HepG2 (cell line): ENCODE results near the gene SH3BP2. TPM values are rescaled to one million over a fixed set of nuclear protein-coding genes. Genes with fewer than 3 reads are reported as not detected.

Source experiments
- ARNTL ChIP-seq: sonication (generic); formaldehyde crosslinking; IDR thresholded peaks from 2 replicates; pipeline ENCODE4 v1.4.0; 2020; ENCODE audit warnings: mild to moderate bottlenecking, missing genetic modification reagents
- ATF7-NPFF ChIP-seq: sonication (generic); formaldehyde crosslinking; IDR thresholded peaks from 2 replicates; pipeline ENCODE4 v1.8.1; 2023; ENCODE audit warnings: mild to moderate bottlenecking, low read depth, missing genetic modification reagents, moderate library complexity
- CSRNP1 ChIP-seq: sonication (generic); formaldehyde crosslinking; IDR thresholded peaks from 2 replicates; pipeline ENCODE4 v1.8.1; 2023; ENCODE audit warnings: mild to moderate bottlenecking, missing genetic modification reagents
- HNF4A ChIP-seq: sonication (generic); formaldehyde crosslinking; IDR thresholded peaks from 2 replicates; pipeline ENCODE4 v1.4.0; 2020; ENCODE audit warnings: missing genetic modification reagents
- KDM6A ChIP-seq: IDR thresholded peaks from 2 replicates; pipeline ENCODE4 v1.6.1; 2016; ENCODE audit warnings: low read depth
- MED13 ChIP-seq: sonication (generic); formaldehyde crosslinking; IDR thresholded peaks from 2 replicates; pipeline ENCODE4 v1.5.0; 2020; ENCODE audit warnings: missing genetic modification reagents
- NCOA2 ChIP-seq: sonication (generic); formaldehyde crosslinking; IDR thresholded peaks from 2 replicates; pipeline ENCODE4 v1.8.0; 2022; ENCODE audit warnings: inconsistent platforms
- NONO ChIP-seq, 2 experiments: fragments of 450-650 bp in 1 of 2; sonication (generic) in 1 of 2; formaldehyde crosslinking in 1 of 2; IDR thresholded peaks in 1 of 2; conservative IDR thresholded peaks in 1 of 2; 2 replicates each; pipeline versions ENCODE4 v1.6.1 to v1.8.0; 2017 to 2022; ENCODE audit warnings: mild to moderate bottlenecking in 1 of 2, missing genetic modification reagents in 1 of 2, moderate library complexity in 1 of 2
- PAF1 ChIP-seq: IDR thresholded peaks from 2 replicates; pipeline ENCODE4 v1.6.1; 2016; ENCODE audit warnings: missing genetic modification reagents, missing compliant biosample characterization
- SIN3A ChIP-seq: IDR thresholded peaks from 2 replicates; pipeline ENCODE4 v1.6.1; 2011; ENCODE audit warnings: low read depth, mild to moderate bottlenecking, control low read depth, low read length, borderline replicate concordance
- SRSF1 ChIP-seq: fragments of 200-400 bp; formaldehyde crosslinking; optimal IDR thresholded peaks from 2 replicates; pipeline ENCODE3; 2017; ENCODE audit warnings: mild to moderate bottlenecking, low read depth, low read length, moderate library complexity
- ZNF253 ChIP-seq: sonication (generic); formaldehyde crosslinking; IDR thresholded peaks from 2 replicates; pipeline ENCODE4 v1.8.0; 2022; ENCODE audit warnings: mild to moderate bottlenecking, missing genetic modification reagents, borderline replicate concordance
- ZNF275 ChIP-seq: sonication (generic); formaldehyde crosslinking; IDR thresholded peaks from 2 replicates; pipeline ENCODE4 v1.8.0; 2022; ENCODE audit warnings: missing genetic modification reagents, mild to moderate bottlenecking, inconsistent platforms, borderline replicate concordance
- ZNF644 ChIP-seq: IDR thresholded peaks from 2 replicates; pipeline ENCODE4 v1.6.1; 2016; ENCODE audit warnings: low read depth
- ZNF710 ChIP-seq: sonication (generic); formaldehyde crosslinking; IDR thresholded peaks from 2 replicates; pipeline ENCODE4 v1.5.0; 2020; ENCODE audit warnings: mild to moderate bottlenecking, missing genetic modification reagents, borderline replicate concordance
- ZNF766 ChIP-seq: sonication (generic); formaldehyde crosslinking; IDR thresholded peaks from 2 replicates; pipeline ENCODE4 v1.5.0; 2020; ENCODE audit warnings: missing genetic modification reagents, borderline replicate concordance
- ZNF891 ChIP-seq: sonication (generic); formaldehyde crosslinking; IDR thresholded peaks from 2 replicates; pipeline ENCODE4 v1.5.0; 2020; ENCODE audit warnings: mild to moderate bottlenecking, missing genetic modification reagents
- polyA plus RNA-seq, 8 experiments: library from polyadenylated mRNA; depleted of rRNA in 3 of 8; stranded (reverse) in 7 of 8; unstranded in 1 of 8; fragments of >200 nt; fragmentation: Illumina TruSeq in 4 of 8; extraction: Trizol in 4 of 8; gene quantifications; 2 replicates each; pipeline versions ENCODE4 v1.2.1 to v1.2.3, GENCODE V29; 2011 to 2016; ENCODE audit warnings: low read depth in 4 of 8, missing spikeins in 1 of 8, mixed read lengths in 1 of 8; ENCODE audit not compliant: insufficient read depth in 1 of 8
- total RNA-seq, 5 experiments: library from RNA; depleted of rRNA; stranded (reverse); fragments of >200 nt; fragmentation: Illumina TruSeq; extraction: Trizol; gene quantifications; 2 replicates each; pipeline ENCODE4 v1.2.3, GENCODE V29; 2016; ENCODE audit warnings: low read depth in 1 of 5

The SH3BP2 gene
- total and polyA plus RNA-seq, 2 of the 13 experiments (the other 11 are each of a cell fraction or from before 2014, with no cell fraction given) = 16.9 to 34.5 TPM

- TF ChIP-seq HNF4A (peak; percentile 91), MED13 (no peak), ATF7-NPFF (CRISPR knock-in tag) (no peak), CSRNP1 (CRISPR knock-in tag) (no peak; the same call in 1 of the 2 replicates), ZNF766 (CRISPR knock-in tag) (no peak; the same call in 1 of the 2 replicates), PAF1 (CRISPR knock-in tag) (no peak), ZNF644 (CRISPR knock-in tag) (peak; percentile 61), SRSF1 (peak; percentile 34), ZNF275 (no peak), ZNF710 (CRISPR knock-in tag) (no peak; the same call in 1 of the 2 replicates), NCOA2 (peak; percentile 21; the same call in 1 of the 2 replicates), SIN3A (peak; percentile 53; the same call in 1 of the 2 replicates), ZNF253 (CRISPR knock-in tag) (no peak), KDM6A (CRISPR knock-in tag) (peak; percentile 74; the same call in 1 of the 2 replicates), NONO (IDR thresholded peaks at IDR 0.05) (no peak), NONO (CRISPR knock-in tag; conservative IDR thresholded peaks at IDR 0.05) (no peak), ZNF891 (0 out of 2 replicates have a peak, but pooled peaks have one; percentile 20), ARNTL (0 out of 2 replicates have a peak, but pooled peaks have one; percentile 40)
These were observed 31.6 kb upstream of the SH3BP2 start (continued) for GRCh38 chr4:2761035-2761923.
